Mucosa of gallbladder (tissue), 1 donor: ENCODE results near the gene SLC26A11. TPM values are rescaled to one million over a fixed set of nuclear protein-coding genes. Genes with fewer than 3 reads are reported as not detected.

Experiments
- DNase-seq: peaks from one replicate; pipeline ENCODE4 v3.0.0-alpha.2; 2020; ENCODE audit warnings: low spot score
- total RNA-seq: library from RNA; stranded (reverse); gene quantifications from one replicate; pipeline ENCODE4 v1.2.1, GENCODE V29; 2021
- donor health status: DM: no; HTN: no; CAD: no.

SLC26A11 gene
- 16.3 TPM for total RNA-seq

GRCh38 chr17:80220054-80220735, at the start of gene SLC26A11, which contains the start of gene SGSH:
TSS of gene SLC26A11 (plus strand) at chr17:80220427. CDS start at chr17:80221561, 1,134 bp downstream.
TSS of gene SGSH (minus strand) at chr17:80220333. CDS start at chr17:80220313, 20 bp downstream.
- peak; percentile 74 for DNase-seq

- DNase-seq = no peak
Observed at GRCh38 chr17:80171681-80172080, 48.5 kb upstream of the SLC26A11 start.

GRCh38 chr17:80173126-80173525, 47.1 kb upstream of the SLC26A11 start:
- DNase-seq = no peak

GRCh38 chr17:80173916-80174315, 46.3 kb upstream of the SLC26A11 start:
- no peak for DNase-seq

GRCh38 chr17:80176757-80177156, 43.5 kb upstream of the SLC26A11 start:
- no peak for DNase-seq

GRCh38 chr17:80177986-80178595, 42.1 kb upstream of the SLC26A11 start:
- DNase-seq = no peak

GRCh38 chr17:80180192-80180591, 40.0 kb upstream of the SLC26A11 start:
- no peak for DNase-seq

GRCh38 chr17:80181431-80181830, 38.8 kb upstream of the SLC26A11 start:
- DNase-seq = no peak

GRCh38 chr17:80182118-80182844, 37.9 kb upstream of the SLC26A11 start:
- DNase-seq = no peak

- no peak for DNase-seq
Observed at GRCh38 chr17:80182845-80183223, 37.4 kb upstream of the SLC26A11 start.

GRCh38 chr17:80183581-80184422, 36.4 kb upstream of the SLC26A11 start:
- no peak for DNase-seq

- no peak for DNase-seq
Observed at GRCh38 chr17:80184423-80184714, 35.9 kb upstream of the SLC26A11 start.

GRCh38 chr17:80185968-80186367, 34.3 kb upstream of the SLC26A11 start:
- DNase-seq = no peak

- DNase-seq = no peak
Observed at GRCh38 chr17:80187090-80187489, 33.1 kb upstream of the SLC26A11 start.

- DNase-seq = peak; percentile 40
Observed at GRCh38 chr17:80187515-80187941, 32.7 kb upstream of the SLC26A11 start.

- no peak for DNase-seq
Observed at GRCh38 chr17:80189611-80190010, 30.6 kb upstream of the SLC26A11 start.

GRCh38 chr17:80190716-80191115, 29.5 kb upstream of the SLC26A11 start:
- no peak for DNase-seq

- DNase-seq = no peak
Observed at GRCh38 chr17:80191192-80191591, 29.0 kb upstream of the SLC26A11 start.

- DNase-seq = peak; percentile 57
Observed at GRCh38 chr17:80191865-80192661, 28.2 kb upstream of the SLC26A11 start.

- no peak for DNase-seq
Observed at GRCh38 chr17:80195141-80195540, 25.1 kb upstream of the SLC26A11 start.
